Fibroblast of skin of back (primary cell): ENCODE results near the gene COL16A1.
"Not testable (repeated sequence)": the region's sequence is repeated elsewhere in the genome, so short reads cannot be mapped to it uniquely, and the experiment has no call there.

Source experiments
- DNase-seq: peaks from one replicate; pipeline ENCODE4 v3.0.0-alpha.2; 2013

COL16A1 gene

DNA sequence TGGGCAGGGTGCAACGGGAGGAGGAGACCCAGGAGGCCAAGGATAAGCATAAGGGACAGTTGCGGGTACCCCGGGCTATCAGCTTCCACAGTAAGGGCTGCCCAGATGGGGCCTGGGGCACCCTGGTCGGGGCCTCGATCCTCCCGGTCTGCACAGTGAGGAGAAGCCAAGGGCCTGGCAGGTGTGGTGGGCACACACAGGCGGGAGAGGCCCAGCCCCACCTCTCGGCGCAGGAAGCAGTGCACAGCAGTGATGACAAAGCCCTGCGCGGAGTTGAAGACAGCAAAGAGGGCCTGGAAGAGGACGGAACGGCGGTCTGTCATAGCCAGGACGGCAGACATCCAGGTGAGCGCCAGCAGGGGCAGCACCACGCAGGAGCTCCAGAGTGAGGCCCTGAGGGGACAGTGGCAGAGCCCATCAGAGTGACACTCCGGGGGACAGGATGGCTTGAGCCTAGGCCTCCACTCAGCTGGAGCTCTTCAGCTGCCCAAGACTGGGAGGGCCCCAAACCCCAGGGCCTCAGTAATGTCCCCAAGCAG, 29.0 kb upstream of the COL16A1 start:
- DNase-seq: no peak

DNA sequence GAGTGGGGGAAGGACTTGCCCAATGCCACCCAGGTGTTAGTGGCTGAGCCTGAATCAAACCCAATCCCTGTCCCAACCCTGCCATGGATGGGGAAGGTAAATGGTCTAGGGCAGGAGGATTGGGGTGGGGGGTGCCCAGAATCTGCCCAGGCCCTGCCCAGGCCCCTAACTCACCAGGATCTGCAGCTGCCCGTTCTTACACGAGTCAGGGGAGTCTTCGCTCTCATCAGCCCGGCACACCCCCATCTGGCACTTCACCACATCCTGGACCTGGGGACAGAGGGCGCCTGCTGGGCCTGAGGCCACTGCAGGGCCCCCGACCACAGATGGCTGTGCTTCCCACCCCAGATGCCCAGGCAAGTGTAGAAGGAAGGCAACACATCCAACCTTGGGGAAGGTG, 28.5 kb upstream of the COL16A1 start:
- DNase-seq: no peak

GRCh38 chr1:31731049-31731565, 27.3 kb upstream of the COL16A1 start:
- no peak for DNase-seq

GRCh38 chr1:31730336-31731048, 26.7 kb upstream of the COL16A1 start:
- DNase-seq: no peak

DNA sequence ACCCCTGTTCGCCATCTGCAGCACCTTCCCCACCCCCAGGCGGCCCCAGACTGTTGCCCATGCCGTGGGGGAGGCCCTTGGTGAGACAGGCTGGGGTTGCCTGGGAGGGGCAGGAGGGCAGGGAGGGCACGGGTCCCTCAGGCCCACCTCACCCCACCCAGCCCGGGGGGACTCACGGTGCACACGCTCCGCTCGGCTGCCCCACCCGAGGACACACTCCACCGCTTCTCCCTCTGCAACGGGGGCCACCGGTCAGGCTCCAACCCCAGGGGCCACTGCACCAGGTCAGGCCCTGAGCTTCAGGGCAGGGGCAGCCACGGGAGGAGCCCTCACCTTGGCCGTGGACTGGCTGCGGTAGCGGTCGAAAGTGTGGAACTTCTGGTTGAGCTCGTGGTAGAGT, 24.0 kb upstream of the COL16A1 start:
- no peak for DNase-seq

DNA sequence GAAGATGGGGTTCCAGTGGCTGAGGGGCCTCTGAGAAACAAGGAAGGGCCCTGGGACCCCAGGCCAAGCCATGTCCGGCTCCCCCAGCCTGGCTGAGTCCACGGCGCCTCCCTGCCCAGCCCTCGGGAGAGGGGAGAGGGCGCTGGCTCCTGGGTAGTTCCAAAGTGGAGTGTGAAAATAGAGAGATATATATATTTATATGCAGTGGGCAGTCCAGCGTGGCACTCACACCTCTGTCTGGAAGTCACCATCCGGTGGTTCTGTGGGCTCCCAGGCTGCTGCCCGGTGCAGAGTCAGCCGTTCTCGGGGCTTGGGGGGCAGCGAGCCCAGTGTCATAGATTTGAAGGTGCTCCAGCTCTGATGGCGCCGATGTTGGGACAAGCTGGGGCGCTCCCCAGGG, 23.4 kb upstream of the COL16A1 start:
- no peak for DNase-seq

DNA sequence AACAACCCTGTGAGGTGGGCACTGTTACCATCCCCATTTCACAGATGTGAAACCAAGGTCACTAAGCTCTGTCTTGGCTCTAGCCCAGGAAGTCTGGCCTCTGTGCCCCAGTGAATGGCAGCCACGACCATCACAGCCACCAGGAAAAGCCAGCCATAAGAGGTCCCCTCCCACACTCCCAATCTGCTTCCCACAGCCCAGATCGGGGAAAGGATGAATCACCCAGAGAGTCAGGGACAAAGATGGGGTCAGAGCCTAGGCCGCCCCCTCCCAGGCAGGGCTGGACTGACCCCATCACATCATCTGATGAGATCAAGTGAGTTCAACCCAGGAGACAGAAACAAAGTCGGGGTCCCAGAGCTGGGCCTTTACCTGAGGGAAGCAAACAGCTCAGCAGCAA, 22.9 kb upstream of the COL16A1 start:
- DNase-seq: no peak

DNA sequence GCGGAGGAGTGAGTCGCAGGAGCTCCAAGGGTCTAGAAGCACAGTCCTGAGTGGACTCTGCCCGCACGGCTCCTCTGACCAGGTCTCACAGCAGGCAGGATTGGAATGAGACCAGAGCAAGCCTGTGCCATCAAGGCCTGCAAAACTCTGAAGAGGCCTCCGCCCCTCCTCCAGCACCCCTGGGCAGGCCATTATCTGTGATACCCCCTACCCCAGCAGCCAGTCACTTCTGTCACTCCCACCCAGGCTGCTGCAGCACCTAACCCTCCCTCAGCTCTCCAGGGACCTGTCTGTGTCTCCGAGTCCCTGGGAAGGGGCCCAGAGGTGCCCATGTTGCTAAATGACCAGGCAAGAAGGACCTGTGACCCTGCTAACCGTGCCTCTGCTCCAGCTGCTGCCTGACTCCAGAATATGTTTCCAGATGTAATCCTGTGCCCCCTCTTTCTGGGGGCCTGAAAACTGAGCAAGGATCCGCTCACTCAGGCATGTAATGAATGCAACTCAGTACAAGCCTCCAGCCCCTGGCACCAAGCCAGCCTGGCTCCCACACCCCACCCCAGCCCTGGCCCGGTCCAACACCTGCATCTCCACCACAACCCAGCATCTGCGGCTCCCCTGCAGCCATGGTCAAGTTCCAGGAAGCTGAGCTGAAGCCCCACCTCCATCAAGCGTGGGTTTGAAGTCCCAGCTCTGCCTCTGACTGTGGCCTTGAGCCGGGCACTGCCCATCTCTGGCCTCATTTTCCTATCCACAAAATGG, 22.1 kb upstream of the COL16A1 start:
- no peak for DNase-seq

GRCh38 chr1:31725134-31725533, 21.3 kb upstream of the COL16A1 start:
- no peak for DNase-seq

GRCh38 chr1:31723828-31724359, 20.1 kb upstream of the COL16A1 start:
- peak; percentile 77 for DNase-seq

- DNase-seq: no peak
These were observed 14.6 kb upstream of the COL16A1 start for GRCh38 chr1:31718327-31718897.

DNA sequence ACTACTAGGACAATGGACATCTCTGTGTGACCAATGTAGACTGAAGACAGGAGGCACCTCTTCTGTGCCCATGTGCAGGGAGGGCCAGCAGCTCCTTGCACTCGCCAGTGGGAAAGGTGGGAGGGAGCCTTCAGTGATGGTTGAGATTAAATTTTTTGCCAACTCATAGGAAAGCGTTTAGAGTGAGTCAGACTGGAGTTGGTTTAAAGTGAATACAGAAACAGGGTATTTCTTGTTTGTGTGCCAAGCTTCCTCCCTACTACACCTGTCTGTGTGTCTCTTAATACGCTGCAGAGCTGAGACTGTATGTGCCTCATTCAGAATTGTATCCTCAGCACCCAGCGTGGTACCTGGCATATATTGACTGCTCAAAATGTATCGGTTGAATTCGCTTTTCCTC, 13.5 kb upstream of the COL16A1 start:
- no peak for DNase-seq

DNA sequence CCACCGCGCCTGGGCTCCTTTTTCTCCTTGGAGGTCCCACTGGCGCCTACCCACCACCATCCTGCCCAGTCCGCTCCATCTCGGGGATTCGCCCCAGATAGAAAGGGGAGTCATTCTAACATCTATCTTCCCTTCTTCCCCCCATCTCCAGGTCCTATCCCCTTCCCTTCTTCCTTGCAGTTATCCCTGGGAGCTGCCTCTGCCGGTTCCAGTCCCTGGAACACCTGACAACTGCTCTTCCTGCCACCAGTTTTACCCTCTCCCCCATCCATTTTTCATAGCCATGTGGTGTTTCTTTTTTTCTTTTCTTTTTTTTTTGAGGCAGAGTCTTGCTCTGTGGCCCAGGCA, 12.0 kb upstream of the COL16A1 start:
- no peak for DNase-seq

GRCh38 chr1:31715087-31715872, 11.5 kb upstream of the COL16A1 start:
- peak; percentile 95 for DNase-seq

GRCh38 chr1:31714442-31715086, 10.7 kb upstream of the COL16A1 start:
- DNase-seq: peak; percentile 93

GRCh38 chr1:31712630-31713029, 8.8 kb upstream of the COL16A1 start:
- DNase-seq: peak; percentile 97

GRCh38 chr1:31712068-31712467, 8.3 kb upstream of the COL16A1 start:
- peak; percentile 84 for DNase-seq

GRCh38 chr1:31708324-31708723, 4.5 kb upstream of the COL16A1 start:
- peak; percentile 62 for DNase-seq

DNA sequence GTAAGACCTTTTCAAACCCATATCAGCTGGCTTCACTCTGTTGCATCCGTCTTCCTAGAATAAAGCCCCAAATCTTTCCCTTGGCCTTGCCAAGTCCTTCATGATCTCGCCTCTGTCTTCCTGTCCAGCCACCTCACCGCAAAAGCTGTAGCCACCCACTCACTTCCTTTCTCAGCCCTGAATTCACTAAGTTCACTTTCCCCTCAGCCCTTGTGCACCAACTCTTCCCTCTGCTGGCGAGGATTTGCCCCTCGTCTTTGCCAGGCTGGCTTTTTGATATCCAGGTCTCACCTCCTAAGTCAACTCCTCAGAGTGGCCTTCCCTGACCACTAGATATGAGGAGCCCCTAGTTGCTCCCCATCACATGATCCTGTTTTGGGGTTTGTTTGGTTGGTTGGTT, 3.9 kb upstream of the COL16A1 start:
- peak; percentile 64 for DNase-seq

GRCh38 chr1:31707059-31707600, 3.3 kb upstream of the COL16A1 start:
- DNase-seq: not testable (repeated sequence)

DNA sequence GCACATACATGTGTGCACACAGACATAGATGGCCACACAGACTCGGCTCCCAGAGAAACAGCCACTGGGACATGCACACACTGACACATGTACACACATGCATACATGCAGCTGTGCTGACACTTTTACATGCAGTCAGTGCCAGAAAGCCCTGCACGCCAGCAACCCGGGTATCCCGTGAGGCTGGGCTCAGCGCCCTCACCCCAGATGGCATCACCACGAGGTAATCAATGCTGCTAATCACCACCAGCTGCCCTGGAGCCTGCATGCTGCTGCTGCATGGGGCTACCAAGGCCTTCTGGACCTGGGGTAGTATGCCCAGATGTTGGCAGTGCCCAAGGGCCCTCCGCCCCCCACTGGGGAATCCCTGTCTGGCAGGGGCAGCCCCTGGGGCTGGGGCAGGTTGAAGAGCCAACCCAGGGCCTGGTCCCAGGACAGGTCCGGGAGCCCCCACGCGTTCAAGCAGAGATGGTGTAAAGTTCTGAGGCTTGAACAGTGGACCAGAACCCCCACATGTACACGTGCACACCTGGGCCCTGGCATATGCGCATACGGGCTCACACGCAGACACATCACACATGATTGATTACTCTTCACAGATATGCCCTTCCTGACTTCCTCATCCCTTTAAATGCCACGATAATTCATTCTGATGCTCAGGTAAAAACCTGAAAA, 2.7 kb upstream of the COL16A1 start:
- DNase-seq: no peak
